HepG2 (cell line): ENCODE data around the gene BIK. TPM values are rescaled to one million over a fixed set of nuclear protein-coding genes. Genes with fewer than 3 reads are reported as not detected.

ENCODE experiments used
- ATAC-seq: fragments of 200-7000 bp; cut with Tn5 transposase; 3 replicates; pipeline ENCODE4 v1.9.1; 2020; ENCODE audit warnings: mild to moderate bottlenecking, moderate library complexity
- BruUV-seq: library from RNA; stranded (reverse); fragments of 400-500 nt; replicated peaks from 2 replicates; lab custom pipeline; 2021; lab: Mats Ljungman, UMichigan
- CTCF ChIA-PET: fragments of 300-600 bp; formaldehyde crosslinking; extraction: SDS; loops from one replicate; lab custom pipeline; 2021; ENCODE audit warnings: low total read pairs, inconsistent platforms, low intra/inter-chr PET ratio; lab: Yijun Ruan, JAX
- POLR2A ChIA-PET: fragments of 350-600 bp; sonication (Branson Sonifier 250); formaldehyde crosslinking; loops from one replicate; lab custom pipeline; 2020; ENCODE audit warnings: antibody characterized with exemption, inconsistent platforms; lab: Yijun Ruan, JAX
- DNase-seq: peaks from one replicate; pipeline ENCODE4 v3.0.0-alpha.2; 2015; ENCODE audit warnings: low spot score
- FAIRE-seq: peaks from 3 replicates; lab custom pipeline; 2011; peaks lifted over from hg19 to GRCh38; lab: Jason Lieb, UNC
- H2AFZ ChIP-seq: one replicate; pipeline ENCODE4 v1.6.1; 2011; ENCODE audit warnings: low read length, inconsistent platforms
- H3K27ac ChIP-seq: fragments of 300-600 bp; 3 replicates; pipeline ENCODE4 v1.8.0; 2011; ENCODE audit warnings: mixed run types, mild to moderate bottlenecking, mixed read lengths, low read length, inconsistent platforms; ENCODE audit not compliant: insufficient read depth; ENCODE audit errors: extremely low read length
- H3K27me3 ChIP-seq, 2 experiments: fragments of 200-600 bp in 1 of 2; 2 replicates in 1 of 2; 3 replicates in 1 of 2; pipeline versions ENCODE4 v1.6.0 to v1.8.0; 2011; ENCODE audit warnings: low read length in 2 of 2, mild to moderate bottlenecking in 2 of 2, moderate library complexity in 2 of 2, inconsistent platforms in 1 of 2; ENCODE audit not compliant: insufficient read depth in 2 of 2, control insufficient read depth in 1 of 2
- H3K36me3 ChIP-seq, 2 experiments: fragments of 200-600 bp in 1 of 2; replicated peaks in 1 of 2; 2 replicates in 1 of 2; 3 replicates in 1 of 2; pipeline versions ENCODE4 v1.5.1 to v1.8.0; 2011; ENCODE audit warnings: low read length in 2 of 2, inconsistent platforms in 1 of 2; ENCODE audit not compliant: insufficient read depth in 2 of 2, control insufficient read depth in 1 of 2
- H3K4me1 ChIP-seq: 2 replicates; pipeline ENCODE4 v1.5.1; 2012; ENCODE audit warnings: low read length, inconsistent platforms; ENCODE audit not compliant: insufficient read depth
- H3K4me2 ChIP-seq: 2 replicates; pipeline ENCODE4 v1.6.0; 2011; ENCODE audit warnings: low read depth, low read length, inconsistent platforms
- H3K4me3 ChIP-seq, 3 experiments: fragments of 200-600 bp in 1 of 3; sonication (generic), shearing (Covaris generic) in 1 of 3; replicated peaks in 1 of 3; 2 replicates each; pipeline ENCODE4 v1.5.1; 2011 to 2016; ENCODE audit warnings: low read length in 3 of 3, inconsistent platforms in 2 of 3, low read depth in 2 of 3, mild to moderate bottlenecking in 2 of 3, control low read depth in 1 of 3, mixed read lengths in 1 of 3; ENCODE audit not compliant: insufficient read depth in 1 of 3
- H3K79me2 ChIP-seq: one replicate; pipeline ENCODE4 v1.6.1; 2011; ENCODE audit warnings: low read length, inconsistent platforms; ENCODE audit not compliant: insufficient read depth
- H3K9ac ChIP-seq: 2 replicates; pipeline ENCODE4 v1.6.0; 2011; ENCODE audit warnings: mild to moderate bottlenecking, low read depth, low read length, inconsistent platforms; ENCODE audit not compliant: insufficient read depth
- H3K9me3 ChIP-seq: 2 replicates; pipeline ENCODE4 v1.5.1; 2012; ENCODE audit warnings: mild to moderate bottlenecking, low read length
- H4K20me1 ChIP-seq: 2 replicates; pipeline ENCODE4 v1.6.0; 2011; ENCODE audit warnings: inconsistent platforms, mild to moderate bottlenecking, low read length, moderate library complexity; ENCODE audit not compliant: insufficient read depth
- ATM ChIP-seq: fragments of 450-650 bp; IDR thresholded peaks from 2 replicates; pipeline ENCODE4 v1.7.1; 2017; ENCODE audit warnings: mild to moderate bottlenecking, borderline replicate concordance
- ELF3 ChIP-seq: IDR thresholded peaks from 2 replicates; pipeline ENCODE4 v1.6.1; 2016; ENCODE audit warnings: missing genetic modification reagents, missing compliant biosample characterization
- PHF8 ChIP-seq: sonication (generic); formaldehyde crosslinking; IDR thresholded peaks from 2 replicates; pipeline ENCODE4 v1.5.0; 2020; ENCODE audit warnings: missing genetic modification reagents
- SAP130 ChIP-seq: IDR thresholded peaks from 2 replicates; pipeline ENCODE4 v1.6.1; 2016; ENCODE audit warnings: low read depth
- SP140L ChIP-seq: sonication (generic); formaldehyde crosslinking; IDR thresholded peaks from 2 replicates; pipeline ENCODE4 v1.4.0; 2020; ENCODE audit warnings: missing genetic modification reagents, borderline replicate concordance
- TCF7 ChIP-seq: sonication (generic); IDR thresholded peaks from 2 replicates; pipeline ENCODE4 v1.6.1; 2016; ENCODE audit warnings: antibody characterized with exemption, low read depth
- ZMYM2 ChIP-seq: sonication (generic); formaldehyde crosslinking; IDR thresholded peaks from 2 replicates; pipeline ENCODE4 v1.8.0; 2022; ENCODE audit warnings: mild to moderate bottlenecking, missing genetic modification reagents
- ZMYM4 ChIP-seq: sonication (generic); formaldehyde crosslinking; IDR thresholded peaks from 2 replicates; pipeline ENCODE4 v1.8.1; 2023; ENCODE audit warnings: mild to moderate bottlenecking, missing genetic modification reagents
- ZNF510 ChIP-seq: sonication (generic); formaldehyde crosslinking; IDR thresholded peaks from 2 replicates; pipeline ENCODE4 v1.4.0; 2020; ENCODE audit warnings: low read depth, mild to moderate bottlenecking, missing genetic modification reagents
- ZNF747 ChIP-seq: sonication (generic); formaldehyde crosslinking; IDR thresholded peaks from 2 replicates; pipeline ENCODE4 v1.8.1; 2023; ENCODE audit warnings: missing genetic modification reagents, mild to moderate bottlenecking, borderline replicate concordance
- WGBS: methylation state at CpG from one replicate; pipeline ENCODE4 v1.1.6; 2017; ENCODE audit warnings: low lambda C conversion rate; 5-methylcytosine and 5-hydroxymethylcytosine counted together
- in situ Hi-C: cut with HindIII; loops from 2 replicates; pipeline ENCODE4 v1.10.0; 2017; ENCODE audit warnings: low pct_unique_long_range_greater_than_20kb; ENCODE audit not compliant: extremely low pct_ligation_motif_present
- intact Hi-C: fragments of 100-400 bp; cut with micrococcal nuclease; formaldehyde crosslinking; loops from one replicate; pipeline ENCODE4 v1.10.0; 2022; ENCODE audit not compliant: unreplicated experiment
- polyA plus RNA-seq, 8 experiments: library from polyadenylated mRNA; depleted of rRNA in 3 of 8; stranded (reverse) in 7 of 8; unstranded in 1 of 8; fragments of >200 nt; fragmentation: Illumina TruSeq in 4 of 8; extraction: Trizol in 4 of 8; gene quantifications; 2 replicates each; pipeline versions ENCODE4 v1.2.1 to v1.2.3, GENCODE V29; 2011 to 2016; ENCODE audit warnings: low read depth in 4 of 8, missing spikeins in 1 of 8, mixed read lengths in 1 of 8; ENCODE audit not compliant: insufficient read depth in 1 of 8
- total RNA-seq, 5 experiments: library from RNA; depleted of rRNA; stranded (reverse); fragments of >200 nt; fragmentation: Illumina TruSeq; extraction: Trizol; gene quantifications; 2 replicates each; pipeline ENCODE4 v1.2.3, GENCODE V29; 2016; ENCODE audit warnings: low read depth in 1 of 5
- TF ChIP-seq, protein P1 (sequence below): sonication (generic); formaldehyde crosslinking; conservative IDR thresholded peaks from 2 replicates; pipeline ENCODE4 v1.4.0; 2020; ENCODE audit warnings: missing genetic modification reagents

The BIK gene
- total and polyA plus RNA-seq, 2 of the 13 experiments (the other 11 are each of a cell fraction or from before 2014, with no cell fraction given): 0.54 to 0.80 TPM

GRCh38 chr22:43100225-43100624 is 10.3 kb upstream of the BIK start:
- Histone ChIP-seq H3K4me1 (peaks cover 53% of the 10 kb centered on the region), H2AFZ (no peak overlapping the region), H4K20me1 (no peaks in the 10 kb centered on the region), H3K27me3 (no peaks in the 10 kb centered on the region), H3K4me3 (no peak overlapping the region), H3K9ac (no peak overlapping the region), H3K36me3 (no peaks in the 10 kb centered on the region), H3K9me3 (peaks cover 11% of the 10 kb centered on the region), H3K4me2 (no peak overlapping the region), H3K27ac (no peak overlapping the region), H3K79me2 (no peaks in the 10 kb centered on the region)
- FAIRE-seq: no peak
- POLR2A ChIA-PET: no interaction called here
- TF ChIP-seq PHF8 (CRISPR knock-in tag): no peak
- no peak for TF ChIP-seq ZMYM4 (CRISPR knock-in tag)
- TF ChIP-seq, protein P1, sequence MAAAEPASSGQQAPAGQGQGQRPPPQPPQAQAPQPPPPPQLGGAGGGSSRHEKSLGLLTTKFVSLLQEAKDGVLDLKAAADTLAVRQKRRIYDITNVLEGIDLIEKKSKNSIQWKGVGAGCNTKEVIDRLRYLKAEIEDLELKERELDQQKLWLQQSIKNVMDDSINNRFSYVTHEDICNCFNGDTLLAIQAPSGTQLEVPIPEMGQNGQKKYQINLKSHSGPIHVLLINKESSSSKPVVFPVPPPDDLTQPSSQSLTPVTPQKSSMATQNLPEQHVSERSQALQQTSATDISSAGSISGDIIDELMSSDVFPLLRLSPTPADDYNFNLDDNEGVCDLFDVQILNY (CRISPR knock-in tag): no peak
- TF ChIP-seq ZNF747 (CRISPR knock-in tag): no peak
- 0 out of 2 replicates have a peak, but pooled peaks have one; percentile 40 for TF ChIP-seq ELF3 (CRISPR knock-in tag)
- peak; percentile 36; the same call in 1 of the 2 replicates for TF ChIP-seq TCF7
- TF ChIP-seq ATM: no peak
- no peak for TF ChIP-seq SP140L (CRISPR knock-in tag)
- TF ChIP-seq ZMYM2 (CRISPR knock-in tag): no peak
- TF ChIP-seq SAP130 (CRISPR knock-in tag): peak; percentile 50
- no peak for TF ChIP-seq ZNF510
- DNase-seq: peak; percentile 51
- CTCF ChIA-PET: no interaction called here
- no peak for ATAC-seq
- intact Hi-C loops (no loop called here), in situ Hi-C loops (no loop called here)
- no TSS peak for BruUV-seq
- WGBS: 4% methylated on average over 4 of the region's 5 CpGs
